Prostate gland (tissue), 2 donors: ENCODE results near the gene C1orf174.

Experiments
- POLR2A ChIP-seq: fragments of 450-650 bp; IDR thresholded peaks from one replicate; pipeline ENCODE4 v1.6.1; 2016; ENCODE audit warnings: antibody characterized with exemption, mild to moderate bottlenecking
- POLR2AphosphoS5 ChIP-seq: sonication (generic); formaldehyde crosslinking; IDR thresholded peaks from one replicate; pipeline ENCODE4 v1.6.1; 2017; ENCODE audit warnings: antibody characterized with exemption
- TF ChIP-seq, protein P1 (sequence below), 4 experiments: fragments of 200-600 bp in 2 of 4; fragments of 450-650 bp in 2 of 4; sonication (generic) in 2 of 4; IDR thresholded peaks; 1 replicate in 3 of 4; 2 replicates in 1 of 4; pipeline ENCODE4 v1.5.1; 2016 to 2019; ENCODE audit warnings: antibody characterized with exemption in 4 of 4, mild to moderate bottlenecking in 2 of 4, moderate library complexity in 2 of 4

DNA sequence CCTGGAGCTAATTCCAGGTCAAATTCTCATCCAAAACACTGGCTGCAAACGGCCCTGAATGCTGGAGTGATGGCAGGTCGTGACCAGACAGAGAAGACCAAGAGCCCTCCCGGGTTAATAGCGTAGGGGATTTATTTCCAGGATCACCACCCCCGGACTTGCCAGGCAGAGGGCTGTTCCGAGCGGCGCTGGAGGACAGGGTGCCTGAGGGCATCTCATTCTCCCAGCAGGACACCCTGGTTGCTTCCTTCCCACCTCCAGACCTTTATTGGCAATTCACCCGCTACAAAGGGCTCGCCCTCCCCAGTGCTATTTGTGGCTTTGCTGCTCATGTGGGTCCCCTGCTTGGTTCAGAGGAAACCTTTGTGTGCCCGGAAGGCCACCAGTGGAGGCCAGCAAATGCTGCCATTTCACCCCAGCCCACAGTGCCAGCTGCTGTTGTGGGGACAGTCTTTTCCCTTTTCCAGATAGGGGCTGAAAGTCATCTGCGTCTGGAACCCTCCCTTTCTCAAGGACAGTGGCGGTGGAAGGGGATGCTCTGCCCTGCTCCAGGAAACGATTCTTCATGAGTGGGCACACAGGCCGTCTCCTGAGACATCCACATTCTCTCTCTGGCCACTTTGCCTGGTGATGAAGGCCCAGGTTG is 19.0 kb upstream of the C1orf174 start:
- TF ChIP-seq, protein P1, sequence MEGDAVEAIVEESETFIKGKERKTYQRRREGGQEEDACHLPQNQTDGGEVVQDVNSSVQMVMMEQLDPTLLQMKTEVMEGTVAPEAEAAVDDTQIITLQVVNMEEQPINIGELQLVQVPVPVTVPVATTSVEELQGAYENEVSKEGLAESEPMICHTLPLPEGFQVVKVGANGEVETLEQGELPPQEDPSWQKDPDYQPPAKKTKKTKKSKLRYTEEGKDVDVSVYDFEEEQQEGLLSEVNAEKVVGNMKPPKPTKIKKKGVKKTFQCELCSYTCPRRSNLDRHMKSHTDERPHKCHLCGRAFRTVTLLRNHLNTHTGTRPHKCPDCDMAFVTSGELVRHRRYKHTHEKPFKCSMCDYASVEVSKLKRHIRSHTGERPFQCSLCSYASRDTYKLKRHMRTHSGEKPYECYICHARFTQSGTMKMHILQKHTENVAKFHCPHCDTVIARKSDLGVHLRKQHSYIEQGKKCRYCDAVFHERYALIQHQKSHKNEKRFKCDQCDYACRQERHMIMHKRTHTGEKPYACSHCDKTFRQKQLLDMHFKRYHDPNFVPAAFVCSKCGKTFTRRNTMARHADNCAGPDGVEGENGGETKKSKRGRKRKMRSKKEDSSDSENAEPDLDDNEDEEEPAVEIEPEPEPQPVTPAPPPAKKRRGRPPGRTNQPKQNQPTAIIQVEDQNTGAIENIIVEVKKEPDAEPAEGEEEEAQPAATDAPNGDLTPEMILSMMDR (IDR thresholded peaks at IDR 0.05) = no peak
- TF ChIP-seq POLR2A = no peak
- no peak for TF ChIP-seq POLR2AphosphoS5
